B cell (primary cell): ENCODE measurements around the gene STOX2.

Source experiments
- EZH2 ChIP-seq: IDR thresholded peaks from 2 replicates; pipeline ENCODE4 v1.6.1; 2012; ENCODE audit warnings: borderline replicate concordance, low read depth, mild to moderate bottlenecking, moderate library complexity, low read length; ENCODE audit not compliant: insufficient read depth, poor library complexity, severe bottlenecking
- TF ChIP-seq, protein P1 (sequence below): fragments of 200-600 bp; IDR thresholded peaks from one replicate; pipeline ENCODE4 v1.8.0; 2022; ENCODE audit warnings: antibody characterized with exemption, mild to moderate bottlenecking

DNA sequence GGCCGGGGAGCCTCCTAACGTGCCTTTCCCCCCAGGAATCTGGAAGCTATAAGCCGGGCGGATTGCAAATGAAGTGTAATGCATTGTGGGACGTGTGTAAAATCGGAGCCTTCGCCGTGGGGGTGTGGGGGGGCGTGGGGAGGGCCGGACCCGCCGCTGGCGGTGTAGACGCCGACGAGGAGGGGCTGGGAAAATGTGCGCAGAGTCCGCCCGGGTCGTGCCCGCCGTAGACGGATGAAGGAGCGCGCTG is 1.3 kb downstream of the STOX2 start:
- TF ChIP-seq, protein P1, sequence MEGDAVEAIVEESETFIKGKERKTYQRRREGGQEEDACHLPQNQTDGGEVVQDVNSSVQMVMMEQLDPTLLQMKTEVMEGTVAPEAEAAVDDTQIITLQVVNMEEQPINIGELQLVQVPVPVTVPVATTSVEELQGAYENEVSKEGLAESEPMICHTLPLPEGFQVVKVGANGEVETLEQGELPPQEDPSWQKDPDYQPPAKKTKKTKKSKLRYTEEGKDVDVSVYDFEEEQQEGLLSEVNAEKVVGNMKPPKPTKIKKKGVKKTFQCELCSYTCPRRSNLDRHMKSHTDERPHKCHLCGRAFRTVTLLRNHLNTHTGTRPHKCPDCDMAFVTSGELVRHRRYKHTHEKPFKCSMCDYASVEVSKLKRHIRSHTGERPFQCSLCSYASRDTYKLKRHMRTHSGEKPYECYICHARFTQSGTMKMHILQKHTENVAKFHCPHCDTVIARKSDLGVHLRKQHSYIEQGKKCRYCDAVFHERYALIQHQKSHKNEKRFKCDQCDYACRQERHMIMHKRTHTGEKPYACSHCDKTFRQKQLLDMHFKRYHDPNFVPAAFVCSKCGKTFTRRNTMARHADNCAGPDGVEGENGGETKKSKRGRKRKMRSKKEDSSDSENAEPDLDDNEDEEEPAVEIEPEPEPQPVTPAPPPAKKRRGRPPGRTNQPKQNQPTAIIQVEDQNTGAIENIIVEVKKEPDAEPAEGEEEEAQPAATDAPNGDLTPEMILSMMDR = no peak
- no peak for TF ChIP-seq EZH2
